ENCODE measurements around the gene NEDD4L. TPM values are rescaled to one million over a fixed set of nuclear protein-coding genes. Genes with fewer than 3 reads are reported as not detected.

Gene NEDD4L
- total RNA-seq, 1 donor from 2014 or later: 15.6 TPM

- H3K4me1 ChIP-seq: no peaks in the 10 kb centered on the region
- no peaks in the 10 kb centered on the region for H3K27me3 ChIP-seq
- H3K27ac ChIP-seq: no peak overlapping the region
- no peak for DNase-seq (ENCODE audit: low spot score in 2 of 2)
- no peaks in the 10 kb centered on the region for H3K9me3 ChIP-seq
- TF ChIP-seq CTCF (IDR thresholded peaks at IDR 0.05): no peak
- H3K4me3 ChIP-seq: no peak overlapping the region
- H3K36me3 ChIP-seq: no peaks in the 10 kb centered on the region
- intact Hi-C loops (cut with DNase I): no loop called here
Observed at GRCh38 chr18:58146099-58146498, 102.1 kb downstream of the NEDD4L start.

- DNase-seq (ENCODE audit: low spot score in 2 of 2): no peak
- H3K27ac ChIP-seq: no peak overlapping the region
- H3K4me1 ChIP-seq: no peaks in the 10 kb centered on the region
- H3K4me3 ChIP-seq: no peak overlapping the region
- no peaks in the 10 kb centered on the region for H3K36me3 ChIP-seq
- no peaks in the 10 kb centered on the region for H3K27me3 ChIP-seq
- no peaks in the 10 kb centered on the region for H3K9me3 ChIP-seq
- TF ChIP-seq CTCF (IDR thresholded peaks at IDR 0.05): no peak
- intact Hi-C loops (cut with DNase I): no loop called here
Observed at GRCh38 chr18:58148954-58149471, 105.0 kb downstream of the NEDD4L start.

- Histone ChIP-seq H3K9me3 (no peaks in the 10 kb centered on the region), H3K36me3 (no peaks in the 10 kb centered on the region), H3K4me1 (no peaks in the 10 kb centered on the region), H3K27me3 (no peaks in the 10 kb centered on the region), H3K27ac (no peak overlapping the region), H3K4me3 (no peak overlapping the region)
- TF ChIP-seq CTCF (IDR thresholded peaks at IDR 0.05): no peak
- no peak for DNase-seq (ENCODE audit: low spot score in 2 of 2)
- intact Hi-C loops (cut with DNase I): no loop called here
Observed at GRCh38 chr18:58150772-58151171, 106.7 kb downstream of the NEDD4L start.

- H3K27ac ChIP-seq: no peak overlapping the region
- H3K9me3 ChIP-seq: no peaks in the 10 kb centered on the region
- no peaks in the 10 kb centered on the region for H3K36me3 ChIP-seq
- no peaks in the 10 kb centered on the region for H3K27me3 ChIP-seq
- intact Hi-C loops (cut with DNase I): no loop called here
- no peak overlapping the region for H3K4me3 ChIP-seq
- H3K4me1 ChIP-seq: no peaks in the 10 kb centered on the region
- DNase-seq (ENCODE audit: low spot score in 2 of 2): no peak
- TF ChIP-seq CTCF (IDR thresholded peaks at IDR 0.05): no peak
Observed at GRCh38 chr18:58152216-58152615, 108.2 kb downstream of the NEDD4L start.

GRCh38 chr18:58152891-58153290 is 108.9 kb downstream of the NEDD4L start:
- TF ChIP-seq CTCF (IDR thresholded peaks at IDR 0.05): no peak
- Histone ChIP-seq H3K27ac (no peak overlapping the region), H3K9me3 (no peaks in the 10 kb centered on the region), H3K4me3 (no peak overlapping the region), H3K27me3 (no peaks in the 10 kb centered on the region), H3K36me3 (no peaks in the 10 kb centered on the region), H3K4me1 (no peaks in the 10 kb centered on the region)
- DNase-seq (ENCODE audit: low spot score in 2 of 2): no peak
- intact Hi-C loops (cut with DNase I): no loop called here

- Histone ChIP-seq H3K27me3 (no peaks in the 10 kb centered on the region), H3K27ac (no peak overlapping the region), H3K9me3 (no peaks in the 10 kb centered on the region), H3K4me3 (no peak overlapping the region), H3K36me3 (no peaks in the 10 kb centered on the region), H3K4me1 (no peaks in the 10 kb centered on the region)
- TF ChIP-seq CTCF (IDR thresholded peaks at IDR 0.05): no peak
- intact Hi-C loops (cut with DNase I): no loop called here
- DNase-seq (ENCODE audit: low spot score in 2 of 2): no peak
Observed at GRCh38 chr18:58156516-58156915, 112.5 kb downstream of the NEDD4L start.

All from ascending aorta (tissue), 2 donors.